ENCODE measurements around the gene NHP2. TPM values are rescaled to one million over a fixed set of nuclear protein-coding genes. Genes with fewer than 3 reads are reported as not detected.

Gene NHP2
- total RNA-seq, 4 donors from 2014 or later = 28.1 to 116 (median 96.7) TPM

GRCh38 chr5:178142642-178143041 lies 11.0 kb downstream of the NHP2 start:
- no peak overlapping the region for H3K4me3 ChIP-seq
- no peaks in the 10 kb centered on the region for H3K27me3 ChIP-seq
- no peak overlapping the region for H3K27ac ChIP-seq
- WGBS, 2 donors (ENCODE audit: low coverage in 1 of 2) = 60 to 93% methylated on average over 2 to 20 of the region's 20 CpGs
- intact Hi-C loops (cut with DNase I; ENCODE audit: low total_unique reads) (no loop called here), in situ Hi-C loops (cut with MboI; ENCODE audit: low pct_ligation_motif_present in 1 of 4, low pct_unique_long_range_greater_than_20kb in 1 of 4, low sequenced_read_pairs in 3 of 4) (no loop called here)
- no peaks in the 10 kb centered on the region for H3K9me3 ChIP-seq
- H3K36me3 ChIP-seq = peaks cover 0 to 30% (median 12%) of the 10 kb centered on the region in 4 donors
- TF ChIP-seq, protein P1, sequence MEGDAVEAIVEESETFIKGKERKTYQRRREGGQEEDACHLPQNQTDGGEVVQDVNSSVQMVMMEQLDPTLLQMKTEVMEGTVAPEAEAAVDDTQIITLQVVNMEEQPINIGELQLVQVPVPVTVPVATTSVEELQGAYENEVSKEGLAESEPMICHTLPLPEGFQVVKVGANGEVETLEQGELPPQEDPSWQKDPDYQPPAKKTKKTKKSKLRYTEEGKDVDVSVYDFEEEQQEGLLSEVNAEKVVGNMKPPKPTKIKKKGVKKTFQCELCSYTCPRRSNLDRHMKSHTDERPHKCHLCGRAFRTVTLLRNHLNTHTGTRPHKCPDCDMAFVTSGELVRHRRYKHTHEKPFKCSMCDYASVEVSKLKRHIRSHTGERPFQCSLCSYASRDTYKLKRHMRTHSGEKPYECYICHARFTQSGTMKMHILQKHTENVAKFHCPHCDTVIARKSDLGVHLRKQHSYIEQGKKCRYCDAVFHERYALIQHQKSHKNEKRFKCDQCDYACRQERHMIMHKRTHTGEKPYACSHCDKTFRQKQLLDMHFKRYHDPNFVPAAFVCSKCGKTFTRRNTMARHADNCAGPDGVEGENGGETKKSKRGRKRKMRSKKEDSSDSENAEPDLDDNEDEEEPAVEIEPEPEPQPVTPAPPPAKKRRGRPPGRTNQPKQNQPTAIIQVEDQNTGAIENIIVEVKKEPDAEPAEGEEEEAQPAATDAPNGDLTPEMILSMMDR (IDR thresholded peaks at IDR 0.05) = no peak
- TF ChIP-seq EP300 (IDR thresholded peaks at IDR 0.05; ENCODE audit: low read depth) (no peak), POLR2AphosphoS5 (IDR thresholded peaks at IDR 0.05) (no peak), POLR2A (IDR thresholded peaks at IDR 0.05) (no peak)
- DNase-seq = no peak
- H3K4me1 ChIP-seq = peaks cover 0 to 3% (median 0%) of the 10 kb centered on the region in 4 donors

GRCh38 chr5:178141550-178141949 lies 12.1 kb downstream of the NHP2 start:
- no peak for DNase-seq
- H3K27me3 ChIP-seq = no peaks in the 10 kb centered on the region
- H3K4me3 ChIP-seq = no peak overlapping the region
- WGBS, 2 donors (ENCODE audit: low coverage in 1 of 2) = 96% methylated on average over 4 of the region's 4 CpGs; no CpG with 5 or more reads in 1 of the 2 donors
- no peaks in the 10 kb centered on the region for H3K9me3 ChIP-seq
- no peak overlapping the region for H3K27ac ChIP-seq
- peaks cover 0 to 30% (median 12%) of the 10 kb centered on the region in 4 donors for H3K36me3 ChIP-seq
- no peak for TF ChIP-seq POLR2A (IDR thresholded peaks at IDR 0.05)
- TF ChIP-seq, protein P1 (IDR thresholded peaks at IDR 0.05) = no peak
- TF ChIP-seq POLR2AphosphoS5 (IDR thresholded peaks at IDR 0.05) = no peak
- no peak for TF ChIP-seq EP300 (IDR thresholded peaks at IDR 0.05; ENCODE audit: low read depth)
- in situ Hi-C loops (cut with MboI; ENCODE audit: low pct_ligation_motif_present in 1 of 4, low pct_unique_long_range_greater_than_20kb in 1 of 4, low sequenced_read_pairs in 3 of 4) (no loop called here), intact Hi-C loops (cut with DNase I; ENCODE audit: low total_unique reads) (no loop called here)
- peaks cover 0 to 3% (median 0%) of the 10 kb centered on the region in 4 donors for H3K4me1 ChIP-seq

GRCh38 chr5:178137991-178138390 lies 15.7 kb downstream of the NHP2 start:
- TF ChIP-seq, protein P1 (IDR thresholded peaks at IDR 0.05) = no peak
- TF ChIP-seq EP300 (IDR thresholded peaks at IDR 0.05; ENCODE audit: low read depth) = no peak
- no peak for DNase-seq
- no peak overlapping the region for H3K27ac ChIP-seq
- intact Hi-C loops (cut with DNase I; ENCODE audit: low total_unique reads) = no loop called here
- in situ Hi-C loops (cut with MboI; ENCODE audit: low pct_ligation_motif_present in 1 of 4, low pct_unique_long_range_greater_than_20kb in 1 of 4, low sequenced_read_pairs in 3 of 4) = no loop called here
- no peaks in the 10 kb centered on the region for H3K27me3 ChIP-seq
- peaks cover 0 to 21% (median 6%) of the 10 kb centered on the region in 4 donors for H3K36me3 ChIP-seq
- WGBS, 2 donors (ENCODE audit: low coverage in 1 of 2) = 87% methylated on average over 12 of the region's 12 CpGs; no CpG with 5 or more reads in 1 of the 2 donors
- H3K4me1 ChIP-seq = no peaks in the 10 kb centered on the region
- no peak overlapping the region for H3K4me3 ChIP-seq
- no peaks in the 10 kb centered on the region for H3K9me3 ChIP-seq

- intact Hi-C loops (cut with DNase I; ENCODE audit: low total_unique reads) = no loop called here
- peaks cover 0 to 21% (median 3%) of the 10 kb centered on the region in 4 donors for H3K36me3 ChIP-seq
- no peaks in the 10 kb centered on the region for H3K9me3 ChIP-seq
- no peak for DNase-seq
- TF ChIP-seq, protein P1 (IDR thresholded peaks at IDR 0.05) = no peak
- TF ChIP-seq POLR2A (IDR thresholded peaks at IDR 0.05) (no peak), POLR2AphosphoS5 (IDR thresholded peaks at IDR 0.05) (no peak), EP300 (IDR thresholded peaks at IDR 0.05; ENCODE audit: low read depth) (no peak)
- peaks cover 0 to 4% (median 2%) of the 10 kb centered on the region in 4 donors for H3K4me1 ChIP-seq
- H3K27me3 ChIP-seq = no peaks in the 10 kb centered on the region
- 84 to 91% methylated on average over 6 to 10 of the region's 10 CpGs for WGBS, 2 donors (ENCODE audit: low coverage in 1 of 2)
- in situ Hi-C loops (cut with MboI; ENCODE audit: low pct_ligation_motif_present in 1 of 4, low pct_unique_long_range_greater_than_20kb in 1 of 4, low sequenced_read_pairs in 3 of 4) = no loop called here
- H3K27ac ChIP-seq = no peak overlapping the region
- no peak overlapping the region for H3K4me3 ChIP-seq
Observed at GRCh38 chr5:178136990-178137389, 16.7 kb downstream of the NHP2 start.
